HG02678 (cell line): ENCODE measurements around the gene RELCH.

Experiments used
- ATAC-seq: cut with Tn5 transposase; IDR thresholded peaks from one replicate; pipeline ENCODE4 v1.9.1; 2021; ENCODE audit warnings: mild to moderate bottlenecking, moderate library complexity; ENCODE audit not compliant: unreplicated experiment

The RELCH gene

DNA sequence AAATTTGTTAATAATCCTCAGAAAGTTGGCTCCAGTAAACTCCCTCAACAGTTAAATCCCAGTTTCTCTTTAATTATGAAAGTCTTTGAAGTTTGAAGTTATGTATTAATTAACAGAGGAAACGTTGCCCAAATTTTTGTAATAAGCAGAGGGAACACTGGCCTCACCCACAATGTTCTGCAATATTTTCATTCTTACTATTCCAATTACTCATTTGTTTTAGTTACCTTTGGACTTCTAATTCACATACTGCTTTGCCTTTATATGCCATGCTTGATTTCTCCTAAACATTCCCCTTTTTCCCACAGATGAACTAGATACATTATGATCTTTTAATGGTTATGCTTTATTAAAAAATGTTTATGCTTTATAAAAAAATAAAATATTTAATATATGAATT, 61.3 kb downstream of the RELCH start:
- ATAC-seq = no peak

DNA sequence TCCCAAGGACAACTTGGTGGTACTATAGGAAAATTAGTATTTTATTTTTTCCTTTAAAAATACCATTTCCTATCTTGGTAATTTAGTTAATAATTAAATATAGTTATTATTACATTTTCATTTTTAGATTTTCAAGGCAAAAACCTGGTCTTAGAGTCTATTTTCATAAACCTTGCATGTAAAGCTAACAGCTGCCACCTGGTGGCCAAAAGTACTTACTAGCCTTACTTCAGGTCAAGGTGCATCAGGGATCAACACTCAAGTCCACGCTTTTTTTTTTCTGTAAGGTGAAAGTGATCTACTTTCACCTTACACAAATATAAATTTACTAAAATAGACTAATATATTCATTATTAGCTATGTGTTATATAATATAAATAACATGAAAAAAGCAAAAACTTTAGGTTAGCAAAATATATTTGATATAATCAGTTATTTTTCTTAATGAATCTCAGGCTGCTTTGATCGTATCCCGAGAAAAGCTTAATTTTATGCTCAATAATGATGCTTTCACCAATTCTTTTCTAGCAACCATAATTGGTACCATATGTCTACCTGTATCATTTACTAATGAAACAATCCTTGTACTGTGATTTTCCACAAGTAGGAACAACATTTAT, 62.5 kb downstream of the RELCH start:
- no peak for ATAC-seq

DNA sequence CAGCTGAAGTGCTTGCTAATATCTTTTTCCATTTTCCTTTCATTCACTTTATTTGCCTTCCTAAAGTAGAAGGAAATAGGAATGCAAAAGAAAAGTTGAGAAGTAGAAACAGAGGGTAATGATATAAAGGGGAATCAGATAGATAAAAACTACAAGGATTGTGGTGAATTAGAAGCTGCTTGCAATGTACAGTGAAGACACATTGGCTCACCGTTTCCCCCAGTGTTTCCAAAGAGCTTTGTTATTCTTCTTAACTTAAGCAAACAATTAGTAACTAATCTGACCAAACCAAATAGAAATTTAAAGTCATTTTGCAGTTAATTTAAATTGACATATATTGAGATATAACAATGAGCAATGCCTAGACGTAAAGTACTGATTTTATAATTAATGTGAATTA, 63.4 kb downstream of the RELCH start:
- no peak for ATAC-seq

DNA sequence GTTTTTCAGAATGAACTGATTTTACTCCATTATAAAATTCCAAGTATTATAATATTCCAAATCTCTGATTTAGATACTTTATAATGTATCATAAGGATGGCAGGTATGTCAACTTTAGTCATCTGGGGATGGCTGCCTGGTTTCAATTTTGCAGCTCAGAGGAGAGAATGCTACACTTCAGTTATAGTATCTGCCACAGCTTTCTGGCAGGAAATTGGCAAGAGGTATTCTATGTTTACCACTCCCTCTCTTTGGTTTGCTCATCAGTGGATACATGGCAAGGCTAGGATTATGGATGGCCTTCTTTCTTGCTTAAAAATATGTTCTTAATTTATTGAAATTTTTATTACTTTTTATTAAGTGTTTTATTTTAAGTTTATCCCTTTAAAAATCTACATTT, 71.0 kb downstream of the RELCH start:
- no peak for ATAC-seq

DNA sequence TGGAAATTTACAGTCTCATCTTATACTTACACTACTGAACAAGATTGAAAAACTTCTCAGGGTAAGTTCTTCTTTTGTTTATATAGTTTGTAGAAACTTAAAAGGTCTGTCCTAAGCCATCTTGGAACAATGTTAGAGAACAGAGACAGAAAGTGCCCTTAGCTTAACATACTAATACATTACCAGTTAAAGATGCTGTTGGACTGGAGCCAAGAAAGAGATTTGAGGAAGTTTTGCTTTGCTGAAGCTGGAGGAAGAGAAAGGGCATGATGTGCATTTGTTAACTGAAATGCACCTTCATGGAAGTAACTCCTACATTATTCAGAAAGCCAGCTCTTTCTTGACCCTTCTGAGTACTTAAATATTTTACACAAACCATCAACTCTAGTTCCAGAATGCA, 71.6 kb downstream of the RELCH start:
- peak; percentile 44 for ATAC-seq

DNA sequence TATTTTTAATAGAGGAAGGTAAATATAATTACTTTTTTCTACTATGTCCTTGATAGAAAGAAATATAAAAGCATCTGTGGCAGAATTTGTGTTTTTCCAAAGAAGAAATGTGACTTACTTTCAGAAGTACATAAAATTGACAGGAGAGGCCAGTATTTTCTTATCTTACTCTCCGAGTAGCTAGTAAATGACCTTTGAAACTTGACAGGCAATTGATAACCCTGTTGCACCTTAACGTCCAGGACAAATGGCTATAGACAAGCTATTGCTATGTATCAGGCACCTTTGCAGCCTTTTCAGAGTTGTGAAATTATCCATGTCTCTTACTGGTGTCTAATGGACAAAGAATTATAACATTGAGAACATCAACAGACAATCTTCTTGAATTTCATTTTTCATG, 75.0 kb downstream of the RELCH start:
- no peak for ATAC-seq

DNA sequence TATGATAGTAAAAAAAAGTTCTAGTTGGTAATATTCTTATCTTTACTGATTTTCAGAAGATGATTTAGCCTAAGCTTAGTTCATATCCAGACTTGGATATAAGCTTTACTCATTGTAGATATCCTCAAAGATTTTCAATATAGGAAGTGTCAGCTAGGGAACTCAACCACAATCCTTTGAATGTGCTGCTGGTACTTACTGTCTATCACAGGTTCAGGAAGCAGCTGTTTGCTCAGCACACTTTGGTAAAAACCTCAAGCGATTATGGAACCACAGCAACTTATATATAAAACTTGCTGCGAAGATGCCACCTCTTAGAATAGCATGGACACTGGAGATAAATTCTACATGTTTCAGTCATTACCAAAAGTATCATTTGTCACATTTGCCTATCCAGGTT, 77.9 kb downstream of the RELCH start:
- ATAC-seq = no peak

DNA sequence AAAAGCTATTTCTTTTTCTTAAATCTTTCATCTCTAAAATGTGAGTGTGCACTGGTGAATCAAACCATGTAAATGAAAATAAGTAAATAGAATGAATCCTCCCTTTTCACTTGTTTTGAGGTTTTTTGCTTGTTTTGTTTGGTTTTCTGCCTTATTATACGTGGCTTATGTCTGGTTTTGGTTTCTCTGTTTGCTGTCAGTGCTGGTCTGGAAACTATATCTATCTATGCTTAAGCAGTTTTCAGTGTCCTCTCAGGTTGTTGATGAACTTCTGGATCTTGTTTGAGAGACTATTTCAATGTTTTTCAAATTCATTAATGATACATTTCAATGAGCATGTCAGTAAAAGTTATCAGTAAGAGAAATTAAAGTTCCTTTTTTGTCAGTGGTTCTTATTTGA, 90.0 kb downstream of the RELCH start:
- no peak for ATAC-seq

DNA sequence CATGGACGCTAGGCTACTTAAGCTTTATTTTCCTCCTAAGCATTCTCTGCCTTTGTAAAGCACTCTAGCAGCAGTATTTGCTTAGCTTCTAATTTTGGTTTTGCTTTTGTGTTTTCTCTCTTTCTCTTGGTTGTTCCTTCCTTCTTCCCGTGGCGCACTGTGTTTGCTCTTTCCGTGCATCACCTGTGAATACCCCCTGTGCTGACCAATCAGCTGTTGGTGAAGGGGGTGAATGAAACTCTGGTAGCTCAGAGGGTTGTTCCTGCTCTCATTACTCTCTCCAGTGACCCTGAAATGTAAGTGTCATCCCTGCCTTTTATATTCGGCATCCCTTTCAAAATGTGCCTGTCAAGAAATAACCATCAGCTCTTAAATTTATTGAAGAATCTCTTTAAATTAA, 92.5 kb downstream of the RELCH start:
- ATAC-seq = no peak

DNA sequence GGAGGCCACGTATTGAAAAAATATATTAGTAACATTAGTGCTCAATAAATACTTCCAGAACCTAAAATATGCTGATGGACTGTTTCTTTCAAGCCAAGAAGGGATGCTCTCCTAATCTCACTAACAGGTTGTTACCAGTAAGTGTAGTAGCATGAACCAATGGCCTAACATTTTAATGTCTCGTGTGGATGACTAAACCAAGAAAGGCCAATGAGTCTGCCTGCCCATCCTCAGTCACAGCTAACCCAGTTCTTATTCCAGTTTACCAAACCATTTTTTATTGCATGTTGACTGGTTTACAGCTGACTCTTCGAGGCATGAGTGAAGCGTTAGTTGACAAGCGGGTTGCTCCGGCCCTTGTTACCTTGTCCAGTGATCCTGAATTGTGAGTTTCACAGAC, 93.0 kb downstream of the RELCH start:
- no peak for ATAC-seq

DNA sequence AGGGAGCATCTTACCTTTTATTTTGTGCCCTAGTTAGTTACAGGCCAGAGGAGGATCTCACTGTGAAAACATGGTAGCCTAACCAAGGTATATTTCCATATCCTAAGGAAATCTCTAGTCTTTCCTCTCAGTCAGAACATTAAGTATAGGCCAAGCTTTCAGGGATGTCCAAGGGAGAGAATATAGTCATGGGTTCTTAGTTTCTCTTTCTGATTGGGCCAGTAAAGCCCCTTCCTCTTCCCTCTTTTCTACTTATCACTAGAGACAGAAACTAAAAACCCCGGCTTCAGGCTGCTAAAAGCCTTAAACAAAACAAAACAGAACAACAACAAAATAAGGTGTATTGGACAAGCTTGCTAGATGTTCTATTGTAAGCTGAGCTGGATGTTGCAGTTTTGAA, 93.7 kb downstream of the RELCH start:
- no peak for ATAC-seq

DNA sequence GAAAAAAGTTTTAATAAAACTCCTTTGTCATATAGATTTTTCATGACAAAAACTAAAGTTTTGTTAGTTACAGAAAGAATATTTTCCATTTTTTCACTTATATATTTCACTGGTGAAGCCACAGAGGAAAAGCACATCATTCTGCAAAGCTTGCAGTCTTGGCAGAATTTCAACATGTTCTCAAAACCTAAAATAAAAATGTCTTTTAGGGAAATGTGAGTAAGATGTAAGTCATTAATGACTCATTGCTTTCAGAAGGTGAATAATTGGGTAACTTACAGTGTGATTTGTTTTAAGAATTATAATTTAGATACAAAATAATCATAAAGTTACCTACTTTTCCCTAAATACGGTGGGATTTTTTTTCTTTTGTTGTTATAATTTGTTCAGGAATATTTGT, 94.6 kb downstream of the RELCH start:
- ATAC-seq = no peak

DNA sequence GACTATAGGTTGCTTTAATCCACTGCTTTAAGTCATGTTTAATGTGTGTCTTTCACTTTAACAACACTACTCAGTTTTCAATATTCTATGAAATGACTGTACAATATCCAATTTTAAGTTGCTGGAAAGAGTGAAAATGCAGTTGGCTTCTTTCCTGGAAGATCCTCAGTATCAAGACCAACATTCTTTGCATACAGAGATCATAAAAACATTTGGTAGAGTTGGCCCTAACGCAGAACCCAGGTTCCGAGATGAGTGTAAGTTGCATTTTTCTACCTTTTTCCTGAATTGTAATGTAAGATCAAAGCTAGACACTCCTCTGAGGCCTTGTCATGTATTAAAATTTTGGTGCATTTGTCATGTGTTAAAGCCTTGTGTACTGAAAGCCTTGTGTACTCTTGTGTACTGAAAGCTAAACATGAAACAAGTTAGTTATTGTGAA, 95.2 kb downstream of the RELCH start:
- no peak for ATAC-seq

DNA sequence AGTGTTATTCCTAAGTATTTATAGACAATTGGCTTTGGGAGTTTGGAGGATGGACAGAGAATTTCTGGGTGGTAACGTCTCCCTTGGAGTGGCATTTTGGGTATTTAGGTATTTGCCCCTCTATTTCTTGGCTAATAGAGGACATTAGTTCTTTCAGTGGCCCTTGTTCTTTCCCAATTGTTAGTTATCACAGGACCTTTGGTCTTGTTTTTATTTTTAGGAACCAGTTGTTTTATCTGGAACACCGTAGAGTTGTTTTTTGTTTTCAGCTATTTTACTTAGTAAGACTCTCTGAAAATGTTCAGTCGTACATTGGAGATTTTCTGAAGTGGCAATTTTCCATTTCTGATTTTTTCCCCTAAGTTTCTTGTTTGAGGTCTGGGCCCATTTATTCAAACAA, 97.6 kb downstream of the RELCH start:
- no peak for ATAC-seq

DNA sequence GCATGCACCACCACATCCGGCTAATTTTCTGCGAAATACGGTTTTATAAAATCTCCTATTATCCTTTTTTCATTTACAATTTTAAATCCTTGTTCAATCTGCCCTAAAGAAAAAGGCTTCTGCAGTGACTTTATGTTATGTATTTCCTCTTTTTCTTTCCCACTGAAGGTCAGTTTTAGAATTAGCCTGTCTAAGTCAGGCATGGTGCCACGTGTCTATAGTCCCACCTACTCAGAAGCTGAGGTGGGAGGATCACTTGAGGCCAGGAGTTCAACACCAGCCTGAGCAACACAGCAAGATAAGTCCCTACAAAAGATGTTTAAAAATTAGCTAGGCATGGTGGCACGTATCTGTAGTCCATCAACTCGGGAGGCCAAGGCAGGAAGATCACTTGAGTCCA, 98.2 kb downstream of the RELCH start:
- no peak for ATAC-seq

DNA sequence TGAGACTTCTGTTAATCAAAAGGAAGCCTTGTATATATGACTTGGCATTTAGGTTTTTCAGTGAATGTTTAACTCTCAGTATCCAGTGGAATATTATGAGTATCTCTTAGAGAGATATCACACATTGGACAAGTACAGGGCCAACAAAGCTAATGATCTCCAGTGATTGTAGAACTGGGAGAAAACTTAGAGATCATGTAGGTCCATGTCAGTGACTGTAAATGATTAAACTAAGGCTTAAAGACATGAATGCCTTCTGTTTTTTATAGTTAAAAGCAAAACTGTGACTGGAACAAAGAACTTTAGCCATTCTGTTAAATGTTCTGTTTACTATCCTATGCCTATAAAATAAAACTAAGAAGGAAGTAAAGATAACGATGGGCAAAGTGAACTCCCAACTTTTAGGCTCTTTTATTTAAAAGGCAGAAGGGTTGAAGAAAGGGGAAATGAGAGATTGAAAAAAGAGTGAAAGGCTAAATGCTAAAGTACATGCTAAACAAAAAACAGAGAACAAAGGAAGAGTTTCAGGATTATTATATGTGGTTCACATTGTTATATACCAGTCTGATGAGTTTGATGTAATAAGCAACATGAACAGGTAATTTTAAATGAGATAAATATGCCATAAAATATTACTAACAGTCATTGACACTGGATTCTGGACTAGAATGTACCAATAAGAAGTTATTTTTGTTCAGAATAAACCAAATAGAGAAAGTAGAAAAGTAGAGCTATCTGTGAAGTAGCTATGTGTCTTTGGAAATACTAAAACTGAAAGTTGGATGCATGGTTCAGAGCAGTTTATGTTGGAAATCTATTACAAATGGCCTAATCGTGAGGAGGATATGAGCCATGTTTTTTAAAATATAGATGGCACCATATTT, 101.0 kb downstream of the RELCH start:
- peak; percentile 37 for ATAC-seq

DNA sequence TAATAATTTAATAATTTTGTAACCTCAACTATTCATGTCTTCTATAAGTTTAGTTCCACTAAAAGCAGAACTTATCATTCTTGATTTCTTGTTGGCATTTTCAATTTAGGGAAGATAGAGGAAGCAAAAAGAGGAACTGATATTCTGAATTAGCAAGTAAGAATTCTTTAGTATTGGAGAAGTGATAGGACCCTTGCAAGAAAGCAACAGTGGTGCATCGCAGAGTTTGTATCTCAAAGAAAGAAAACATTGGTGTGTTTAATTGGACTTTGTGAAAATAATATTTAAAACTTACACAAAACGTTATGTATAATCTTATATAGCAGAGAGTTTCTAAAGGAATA, 101.6 kb downstream of the RELCH start:
- peak; percentile 49 for ATAC-seq

DNA sequence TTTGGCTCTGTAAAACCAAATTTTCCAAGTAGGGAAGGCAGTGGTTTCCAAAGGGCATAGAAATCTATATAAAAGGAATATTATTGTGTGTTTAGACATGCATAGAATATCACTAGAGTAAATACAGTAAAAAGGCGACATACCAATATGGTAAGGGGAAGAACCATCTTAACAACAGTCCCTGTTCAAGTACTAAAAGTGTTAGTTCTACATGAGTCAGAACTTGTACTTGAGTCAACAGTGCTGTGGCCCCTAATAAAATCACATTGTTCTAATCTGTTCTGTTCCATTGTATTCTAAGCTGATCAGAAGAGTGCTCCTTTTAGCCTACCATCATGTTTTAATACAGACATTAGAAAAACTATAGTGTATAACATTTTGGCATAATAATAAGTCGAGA, 102.0 kb downstream of the RELCH start:
- peak; percentile 51 for ATAC-seq

DNA sequence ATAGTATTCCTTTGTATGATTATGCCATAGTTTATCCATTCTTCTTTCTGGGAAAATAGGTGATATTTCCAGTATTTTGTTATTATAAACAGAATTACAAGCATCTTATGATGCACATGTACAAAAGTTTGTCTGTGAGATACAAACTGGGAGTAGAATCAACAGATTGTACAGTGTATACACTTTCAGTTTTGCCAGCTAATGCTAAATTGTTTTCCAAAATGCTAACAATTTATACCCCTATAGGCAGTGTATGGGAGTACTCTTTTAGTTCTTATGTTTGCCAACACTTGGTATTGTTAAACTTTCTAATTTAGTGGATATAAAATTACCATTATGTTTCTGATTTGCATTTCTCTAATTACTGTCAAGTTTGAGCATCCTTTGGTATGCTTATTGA, 107.0 kb downstream of the RELCH start:
- no peak for ATAC-seq

DNA sequence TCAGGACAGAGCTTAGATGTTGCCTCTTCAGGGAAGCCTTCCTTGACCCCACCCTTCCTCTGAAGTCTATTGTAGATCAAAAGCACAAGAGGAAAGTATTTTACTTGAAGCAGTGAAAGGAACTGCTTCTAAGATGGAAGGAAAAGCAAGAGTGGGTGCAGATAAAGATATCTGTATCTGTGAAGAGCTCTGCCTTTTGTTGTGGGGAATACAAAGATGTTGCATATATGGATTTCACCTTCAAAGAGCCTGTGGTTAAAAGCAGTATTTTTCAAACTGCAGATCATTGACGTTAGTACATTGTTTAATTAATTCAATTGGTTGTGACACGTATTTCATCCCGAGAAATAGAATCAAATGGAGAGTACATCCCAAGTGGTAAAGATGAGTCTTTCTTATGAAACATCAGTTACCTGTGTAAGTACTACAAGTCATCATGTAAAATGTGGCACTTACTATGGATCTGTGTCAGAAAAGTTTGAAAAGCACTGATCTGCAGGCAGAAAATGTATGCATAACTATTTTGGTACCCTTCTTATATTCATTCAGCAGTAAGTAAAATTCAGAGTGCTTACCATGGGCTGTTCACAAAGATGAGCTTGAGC, 113.4 kb downstream of the RELCH start:
- ATAC-seq = no peak

DNA sequence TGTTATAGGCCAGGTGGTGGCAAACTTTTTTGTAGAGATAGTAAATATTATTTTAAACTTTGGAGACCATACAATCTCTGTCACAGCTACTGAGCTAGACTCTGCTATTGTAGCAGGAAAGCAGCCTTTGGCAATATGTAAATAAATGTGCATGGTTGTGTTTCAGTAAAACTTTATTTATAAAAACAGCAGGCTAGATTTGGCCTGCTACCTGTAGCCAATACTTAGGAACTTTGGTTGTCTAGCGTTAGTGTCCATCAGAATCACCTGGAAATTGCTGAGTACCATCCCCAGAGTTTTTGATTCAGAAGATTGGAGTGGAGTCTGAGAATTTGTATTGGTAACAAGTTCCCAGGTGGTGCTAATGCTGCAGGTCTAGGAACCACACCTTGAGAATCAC, 114.3 kb downstream of the RELCH start:
- no peak for ATAC-seq

DNA sequence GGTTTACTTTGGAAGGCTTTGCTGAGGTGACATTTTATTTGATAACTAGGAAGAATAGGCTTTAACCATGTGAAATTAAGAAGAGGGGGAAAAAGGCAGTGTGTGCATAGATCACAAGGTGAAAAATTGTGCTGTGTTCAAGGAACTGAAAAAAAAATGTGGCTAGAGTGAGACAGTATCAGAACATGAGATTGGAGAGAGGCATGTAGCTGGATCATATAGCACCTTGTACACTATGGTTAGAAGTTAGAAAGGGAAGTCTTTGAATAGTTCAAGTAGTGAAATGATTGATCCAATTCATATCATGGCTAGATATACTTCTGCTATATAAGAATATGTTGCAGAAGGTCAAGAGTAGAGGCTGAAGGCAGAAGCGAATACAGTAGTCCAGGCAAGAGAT, 125.8 kb downstream of the RELCH start:
- ATAC-seq = no peak
